ENCODE data around the gene TTC28.
"Not testable (repeated sequence)": the region's sequence is repeated elsewhere in the genome, so short reads cannot be mapped to it uniquely, and the experiment has no call there.

Gene TTC28

DNA sequence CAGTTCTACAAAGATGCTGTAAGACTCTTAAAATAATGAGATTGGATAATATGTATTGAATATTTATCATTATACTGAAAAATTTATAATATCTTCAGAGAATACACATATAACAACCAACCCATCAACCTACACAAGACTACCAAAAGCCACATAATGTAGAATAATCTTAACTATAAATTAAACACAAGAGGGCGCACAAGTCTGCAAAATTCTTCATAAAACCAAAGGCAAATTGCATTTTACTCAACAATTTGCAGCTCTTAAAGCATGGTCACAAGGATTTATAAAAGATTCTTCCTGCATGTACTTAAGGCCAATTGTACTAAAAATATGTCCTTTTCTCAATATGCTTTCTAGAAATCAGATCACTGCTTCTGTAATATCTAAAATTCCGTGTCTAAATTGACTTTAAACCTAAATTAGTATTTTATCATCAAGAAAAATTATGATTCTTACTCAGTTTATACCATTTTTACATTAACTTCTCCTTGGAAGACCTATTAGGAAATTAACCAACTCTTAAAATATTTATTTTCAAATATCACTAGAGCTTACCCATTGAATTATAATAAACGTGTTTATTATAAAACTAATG is 79.0 kb downstream of the TTC28 start:
- peak; percentile 44 for DNase-seq

- no peak for DNase-seq
Measured at GRCh38 chr22:28599693-28600092, 79.9 kb downstream of the TTC28 start.

DNA sequence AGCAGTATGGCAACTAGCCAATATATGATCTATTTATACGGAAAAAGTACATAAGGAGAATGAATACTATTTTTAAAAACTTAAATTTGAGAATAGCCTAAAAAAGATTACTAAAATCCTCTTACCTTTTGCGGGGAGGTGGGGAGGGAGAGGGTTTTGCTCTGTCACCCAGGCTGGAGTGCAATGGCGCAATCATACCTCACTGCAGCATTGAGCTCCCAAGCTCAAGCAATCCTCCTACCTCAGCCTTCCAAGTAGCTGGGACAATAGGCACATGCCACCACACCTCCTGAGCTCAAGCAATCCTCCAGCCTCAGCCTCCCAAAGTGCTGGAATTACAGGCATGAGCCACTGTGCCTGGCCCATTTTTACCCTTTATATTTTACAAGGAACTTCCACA is 82.0 kb downstream of the TTC28 start:
- no peak for DNase-seq

DNA sequence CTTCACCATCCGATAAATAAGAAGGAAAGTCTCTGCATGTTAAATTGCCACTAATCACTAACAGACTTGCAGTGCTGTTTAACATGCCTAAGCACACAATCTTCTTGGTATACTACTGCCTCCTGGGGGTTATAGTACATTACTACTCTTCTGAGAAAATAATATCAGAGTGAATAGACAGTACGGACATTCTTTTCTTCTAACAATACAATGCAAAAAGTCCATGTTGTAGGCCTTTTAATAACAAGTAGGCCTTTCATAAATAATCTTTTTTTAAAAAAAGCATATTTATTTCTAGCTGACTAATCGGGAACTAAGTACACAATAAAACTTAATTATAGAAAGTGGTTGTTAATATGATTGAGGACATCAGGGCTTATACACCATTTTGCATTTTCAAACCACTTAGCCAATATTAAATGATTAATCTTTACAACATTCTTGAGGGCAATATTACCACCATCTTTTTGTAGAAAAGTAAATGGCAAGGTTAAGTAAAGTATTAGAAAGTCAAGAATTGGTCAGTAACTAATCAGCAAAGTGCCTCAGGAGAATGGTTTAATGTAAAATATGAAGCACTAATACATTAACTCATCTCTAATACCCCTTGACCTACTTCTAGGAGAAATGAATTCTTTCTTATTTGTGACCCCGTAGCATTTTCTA is 84.7 kb downstream of the TTC28 start:
- DNase-seq, result peak; percentile 59

- DNase-seq, result no peak
Measured at GRCh38 chr22:28594076-28594796, 85.4 kb downstream of the TTC28 start.

GRCh38 chr22:28593299-28593698 is 86.3 kb downstream of the TTC28 start:
- no peak for DNase-seq

DNA sequence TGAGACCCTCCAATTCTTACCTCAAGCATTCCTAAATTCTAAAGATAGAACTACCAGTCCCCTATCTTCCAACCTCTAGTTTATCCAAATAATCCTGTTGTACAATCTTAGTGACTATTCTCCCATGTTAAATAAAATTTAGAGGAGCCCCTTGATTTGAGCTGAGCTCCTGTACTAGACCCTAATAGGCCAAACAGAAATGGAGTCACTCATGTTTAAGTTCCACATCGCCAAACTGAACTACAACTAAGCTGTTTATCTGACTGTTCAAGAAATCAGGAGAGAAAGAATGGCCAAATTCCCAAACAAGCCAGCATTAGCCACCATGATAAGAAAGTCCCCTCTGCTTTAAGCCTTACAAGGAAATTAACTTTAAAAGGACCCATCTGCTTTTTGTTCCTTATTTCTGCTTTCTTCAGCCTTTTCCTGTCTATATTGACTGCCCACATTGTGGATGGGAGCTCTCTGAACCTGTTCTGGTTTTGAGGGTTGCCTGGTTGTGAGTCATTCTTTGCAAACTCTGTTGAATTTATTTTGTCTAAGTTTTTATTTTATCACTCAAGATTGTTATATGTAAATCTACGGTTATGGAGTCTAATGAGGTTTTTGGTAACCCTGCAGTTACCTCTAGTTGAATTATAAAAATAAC is 90.4 kb downstream of the TTC28 start:
- DNase-seq, result no peak

- no peak for DNase-seq
Measured at GRCh38 chr22:28585324-28585723, 94.3 kb downstream of the TTC28 start.

GRCh38 chr22:28582806-28583205 is 96.8 kb downstream of the TTC28 start:
- DNase-seq, result no peak

GRCh38 chr22:28581016-28581415 is 98.6 kb downstream of the TTC28 start:
- DNase-seq, result no peak

GRCh38 chr22:28576162-28576561 is 103.5 kb downstream of the TTC28 start:
- no peak for DNase-seq

- DNase-seq, result no peak
Measured at GRCh38 chr22:28574159-28574788, 105.4 kb downstream of the TTC28 start.

- no peak for DNase-seq
Measured at GRCh38 chr22:28570696-28571373, 108.8 kb downstream of the TTC28 start.

DNA sequence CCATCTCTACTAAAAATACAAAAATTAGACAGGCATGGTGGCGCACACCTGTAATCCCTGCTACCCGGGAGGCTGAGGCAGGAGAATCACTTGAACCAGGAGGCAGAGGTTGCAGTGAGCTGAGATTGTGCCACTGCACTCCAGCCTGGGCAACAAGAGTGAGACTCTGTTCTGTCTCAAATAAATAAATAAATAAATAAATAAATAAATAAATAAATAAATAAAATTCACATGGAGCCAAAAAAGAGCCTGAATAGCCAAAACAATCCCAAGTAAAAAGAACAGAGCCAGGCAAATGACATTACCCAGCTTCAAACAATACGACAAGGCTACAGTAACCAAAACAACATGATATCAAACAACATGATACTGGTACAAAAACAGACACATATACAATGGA is 110.7 kb downstream of the TTC28 start:
- DNase-seq, result not testable (repeated sequence)

- no peak for DNase-seq
Measured at GRCh38 chr22:28568099-28568498, 111.5 kb downstream of the TTC28 start.

GRCh38 chr22:28566920-28567499 is 112.6 kb downstream of the TTC28 start:
- DNase-seq, result not testable (repeated sequence)

DNA sequence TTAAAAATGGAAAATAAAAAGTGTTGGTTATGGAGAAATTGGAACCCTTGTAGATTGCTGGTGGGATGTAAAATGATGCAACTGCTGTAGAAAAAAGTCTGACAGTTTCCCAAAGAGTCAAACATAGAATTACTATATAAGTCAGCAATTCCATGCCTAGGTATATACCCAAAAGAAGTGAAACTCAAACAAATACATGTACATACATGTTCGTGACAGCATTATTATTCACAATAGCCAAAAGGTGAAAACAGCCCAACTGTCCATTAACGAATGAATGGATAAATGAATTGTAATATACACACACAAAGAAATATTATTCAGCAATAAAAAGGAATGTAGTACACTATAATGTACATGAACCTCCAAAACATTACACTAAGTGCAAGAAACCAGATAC is 116.0 kb downstream of the TTC28 start:
- no peak for DNase-seq

GRCh38 chr22:28562324-28562723 is 117.3 kb downstream of the TTC28 start:
- DNase-seq, result no peak

- not testable (repeated sequence) for DNase-seq
Measured at GRCh38 chr22:28560743-28561101, 118.9 kb downstream of the TTC28 start.

DNA sequence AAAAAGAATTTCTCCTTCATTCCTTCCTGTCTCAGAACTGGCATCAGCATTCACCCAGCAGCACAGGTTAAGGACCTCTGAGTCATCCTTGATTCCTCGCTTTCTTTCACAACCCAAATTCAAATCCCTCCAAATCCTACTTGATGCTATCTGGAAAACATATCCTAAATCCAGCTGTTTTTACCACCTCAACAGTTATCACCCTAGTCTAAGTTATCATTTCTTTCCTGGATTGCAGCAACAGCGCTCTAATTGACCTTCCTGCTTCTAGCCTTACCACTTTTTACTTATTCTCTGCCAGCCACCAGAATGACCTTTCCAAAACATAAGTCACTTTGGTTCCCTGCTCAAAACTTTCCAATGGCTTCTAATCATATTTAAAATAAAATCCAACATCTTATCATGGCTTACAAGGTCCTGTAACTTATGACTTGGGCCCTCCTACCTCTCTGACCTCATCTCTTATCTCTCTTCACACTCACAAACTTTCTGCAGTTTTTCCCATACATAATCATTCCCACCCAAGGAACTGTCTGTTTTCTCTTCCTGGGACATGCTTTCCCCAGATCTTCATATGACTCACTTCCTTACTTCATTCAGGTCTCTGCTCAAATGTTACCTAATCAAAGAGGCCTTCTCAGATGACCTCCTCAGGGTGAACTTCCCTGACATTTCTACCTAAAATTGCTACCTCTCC is 119.4 kb downstream of the TTC28 start:
- DNase-seq, result no peak

GRCh38 chr22:28557184-28557583 is 122.5 kb downstream of the TTC28 start:
- no peak for DNase-seq
